Heart right ventricle (tissue), 16 donors: ENCODE measurements around the gene NHERF1. TPM values are rescaled to one million over a fixed set of nuclear protein-coding genes. Genes with fewer than 3 reads are reported as not detected.

Experiments used
- ATAC-seq, 8 donors: fragments of 200-7000 bp; cut with Tn5 transposase; one replicate each; pipeline ENCODE4 v1.9.1; 2020; ENCODE audit warnings: mild to moderate bottlenecking in 8 of 8, moderate library complexity in 8 of 8, moderate number of reproducible peaks in 1 of 8
- DNase-seq, 2 donors: peaks; one replicate each; pipeline ENCODE4 v3.0.0-alpha.2; 2020
- H3K27ac ChIP-seq, 10 donors: fragments of 200-600 bp; sonication (generic) in 2 of 10; one replicate each; pipeline versions ENCODE4 v1.5.0 to v1.8.0; 2020 to 2022; ENCODE audit warnings: mild to moderate bottlenecking in 3 of 10
- H3K27me3 ChIP-seq, 7 donors: fragments of 200-600 bp; one replicate each; pipeline ENCODE4 v1.8.0; 2021 to 2022; ENCODE audit warnings: mild to moderate bottlenecking in 2 of 7
- H3K36me3 ChIP-seq, 9 donors: fragments of 200-600 bp; sonication (generic) in 1 of 9; one replicate each; pipeline versions ENCODE4 v1.5.0 to v1.8.0; 2020 to 2022; ENCODE audit warnings: mild to moderate bottlenecking in 2 of 9
- H3K4me1 ChIP-seq, 9 donors: fragments of 200-600 bp; sonication (generic) in 1 of 9; one replicate each; pipeline versions ENCODE4 v1.5.0 to v1.8.0; 2020 to 2022; ENCODE audit warnings: mild to moderate bottlenecking in 4 of 9
- H3K4me3 ChIP-seq, 10 donors: fragments of 200-600 bp; sonication (generic) in 2 of 10; one replicate each; pipeline versions ENCODE4 v1.5.0 to v1.8.0; 2020 to 2022; ENCODE audit warnings: mild to moderate bottlenecking in 7 of 10, moderate library complexity in 2 of 10
- H3K9me3 ChIP-seq, 11 donors: fragments of 200-600 bp in 10 of 11; sonication (generic) in 2 of 11; one replicate each; pipeline versions ENCODE4 v1.5.0 to v1.8.0; 2013 to 2022; ENCODE audit warnings: mild to moderate bottlenecking in 2 of 11, control low read depth in 1 of 11, moderate library complexity in 1 of 11
- CTCF ChIP-seq, 9 donors: fragments of 200-600 bp; sonication (generic) in 2 of 9; IDR thresholded peaks; one replicate each; pipeline versions ENCODE4 v1.5.0 to v1.8.0; 2021 to 2022; ENCODE audit warnings: antibody characterized with exemption in 9 of 9, mild to moderate bottlenecking in 5 of 9, moderate library complexity in 1 of 9
- WGBS, 2 donors: extraction: QIAGEN DNeasy Blood & Tissue Kit; methylation state at CpG; one replicate each; pipeline ENCODE4 v1.1.7; 2013; ENCODE audit warnings: inconsistent platforms in 1 of 2; 5-methylcytosine and 5-hydroxymethylcytosine counted together
- intact Hi-C, 10 donors: fragments of 100-400 bp; cut with DNase I; formaldehyde crosslinking; loops; one replicate each; pipeline versions ENCODE4 v1.11.1 to v1.14.2; 2022
- polyA plus RNA-seq, 2 donors: library from polyadenylated mRNA; stranded (reverse); fragments of 200-250 nt; gene quantifications; one replicate each; pipeline ENCODE4 v1.2.3, GENCODE V29; 2013
- total RNA-seq, 10 donors: library from RNA; stranded (reverse); fragmentation: NEBNext Ultra II Directional in 3 of 10; extraction: Animal tissue kit (Norgen Biotek cat#: 25700) in 3 of 10; gene quantifications; one replicate each; pipeline versions ENCODE4 v1.2.1 to v1.2.4, GENCODE V29; 2021 to 2023
- donor health status: Arrhythmogenic right ventricular cardiomyopathy.
- donor health status: ischemic (EF 13 %, LVEDD 7.1; RV severe dilation, severe dysfunction).
- donor health status: healthy with polysubstance abuse.
- donor health status: DM: no; HTN: yes; CAD: no.
- donor health status: DM: no; HTN: no; CAD: no.
- donor health status: ischemic (EF 25% LVEDD 6.9; RV normal size, moderate dysfunction).
- donor health status: ischemic (EF 25% LVEDD 5.7; RV mildly dilated, moderate dysfunction).
- donor health status: healthy.
- donor health status: DM: yes; HTN: yes; CAD: no.
- donor health status: Ischemic cardiomyopathy.
- donor health status: ischemic (EF 35%, LVEDD 5.7; RV mildly dilated, moderate dysfunction).
- donor health status: nonischemic (EF 11% LVEDD 7.7; RV severe dilation, severe dysfunction).
- donor health status: DM: yes; HTN: yes; CAD: no.
- donor health status: PGD.
- donor health status: ischemic (EF 29% LVEDD 5.4; RV normal size, mild dysfunction).
- donor health status: nonischemic (EF 23%, LVEDD 6.1; RV moderate dilation, normal function).

Gene NHERF1
- total and polyA plus RNA-seq, 12 donors, result 6.7 to 33.4 (median 12.7) TPM

- intact Hi-C loops, result loop anchor here in 8 of 10 donors (2.0 to 10.0 kb wide), 6 partner anchors 74 to 172 kb away; partner anchors contain the start of gene CD300H (in 2 of the 8)
- H3K27ac ChIP-seq, result peak within 1 kb of the TSS in 7 of 10 donors; percentile 37 to 87 (median 50)
- 1 to 2% methylated on average over 62 to 67 of the region's 67 CpGs for WGBS, 2 donors
- peak in 1 of 2 donors; percentile 62 for DNase-seq
- H3K4me3 ChIP-seq, result peak within 1 kb of the TSS; percentile 1 to 60 (median 40)
- TF ChIP-seq CTCF (IDR thresholded peaks at IDR 0.05), result peak in 8 of 9 donors; percentile 6 to 63 (median 54)
- ATAC-seq, result peak; percentile 31 to 68 (median 50)
- H3K27me3 ChIP-seq, result peaks cover 0 to 74% (median 59%) of the 10 kb centered on the region in 7 donors
- no peaks in the 10 kb centered on the region for H3K36me3 ChIP-seq
- H3K9me3 ChIP-seq, result no peaks in the 10 kb centered on the region
- peaks cover 7 to 58% (median 23%) of the 10 kb centered on the region in 9 donors for H3K4me1 ChIP-seq
Observed at GRCh38 chr17:74736513-74737298, 11.7 kb upstream of the NHERF1 start, which contains the start of gene RAB37. TSS of gene RAB37 (plus strand) at chr17:74737256. CDS start at chr17:74737273, 17 bp downstream.

- peak overlapping the region; percentile 1 to 60 (median 40) for H3K4me3 ChIP-seq
- H3K27me3 ChIP-seq, result peaks cover 0 to 71% (median 60%) of the 10 kb centered on the region in 7 donors
- H3K4me1 ChIP-seq, result peaks cover 7 to 66% (median 31%) of the 10 kb centered on the region in 9 donors
- peak overlapping the region in 6 of 10 donors; percentile 33 to 87 (median 47) for H3K27ac ChIP-seq
- no peaks in the 10 kb centered on the region for H3K9me3 ChIP-seq
- no peaks in the 10 kb centered on the region for H3K36me3 ChIP-seq
- peak in 6 of 8 donors; percentile 2 to 41 (median 26) for ATAC-seq
- no peak for DNase-seq
- peak in 3 of 9 donors; percentile 25 to 43 (median 34) for TF ChIP-seq CTCF (IDR thresholded peaks at IDR 0.05)
- intact Hi-C loops, result loop anchor here in 8 of 10 donors (2.0 to 10.0 kb wide), 6 partner anchors 75 to 173 kb away; partner anchors contain the start of gene CD300H (in 2 of the 8)
- WGBS, 2 donors, result 5% methylated on average over 38 of the region's 38 CpGs
Observed at GRCh38 chr17:74737299-74738050, 11.0 kb upstream of the NHERF1 start.

GRCh38 chr17:74738051-74738996, 10.1 kb upstream of the NHERF1 start:
- peak overlapping the region in 3 of 10 donors; percentile 19 to 87 (median 33) for H3K27ac ChIP-seq
- peaks cover 0 to 66% (median 60%) of the 10 kb centered on the region in 7 donors for H3K27me3 ChIP-seq
- peak; percentile 10 to 55 (median 36) for ATAC-seq
- H3K36me3 ChIP-seq, result no peaks in the 10 kb centered on the region
- 38 to 42% methylated on average over 16 of the region's 16 CpGs for WGBS, 2 donors
- DNase-seq, result peak in 1 of 2 donors; percentile 49
- intact Hi-C loops, result loop anchor here in 7 of 10 donors (5.0 to 10.0 kb wide), 5 partner anchors 76 to 174 kb away; partner anchors contain the start of gene CD300H (in 2 of the 7)
- H3K9me3 ChIP-seq, result no peaks in the 10 kb centered on the region
- TF ChIP-seq CTCF (IDR thresholded peaks at IDR 0.05), result no peak
- H3K4me3 ChIP-seq, result peak overlapping the region in 8 of 10 donors; percentile 12 to 60 (median 41)
- peaks cover 7 to 74% (median 34%) of the 10 kb centered on the region in 9 donors for H3K4me1 ChIP-seq
